Measurements from ENCODE around the gene EN1. TPM values are rescaled to one million over a fixed set of nuclear protein-coding genes. Genes with fewer than 3 reads are reported as not detected.

EN1 gene
- total RNA-seq, 4 donors from 2014 or later: not detected

- intact Hi-C loops (cut with DNase I; ENCODE audit: low total_unique reads) (no loop called here), in situ Hi-C loops (cut with MboI; ENCODE audit: low pct_ligation_motif_present in 1 of 4, low pct_unique_long_range_greater_than_20kb in 1 of 4, low sequenced_read_pairs in 3 of 4) (no loop called here)
- no peaks in the 10 kb centered on the region for H3K36me3 ChIP-seq
- peaks cover 9 to 18% (median 14%) of the 10 kb centered on the region in 4 donors for H3K4me1 ChIP-seq
- DNase-seq: no peak
- TF ChIP-seq EP300 (IDR thresholded peaks at IDR 0.05; ENCODE audit: low read depth) (no peak), CTCF (IDR thresholded peaks at IDR 0.05) (no peak), POLR2AphosphoS5 (IDR thresholded peaks at IDR 0.05) (no peak), POLR2A (IDR thresholded peaks at IDR 0.05) (no peak)
- no peaks in the 10 kb centered on the region for H3K9me3 ChIP-seq
- 3 to 10% methylated on average over 5 to 8 of the region's 8 CpGs for WGBS, 2 donors (ENCODE audit: low coverage in 1 of 2)
- H3K4me3 ChIP-seq: peak overlapping the region in 1 of 4 donors; percentile 47
- H3K27me3 ChIP-seq: peaks cover 100% of the 10 kb centered on the region
- H3K27ac ChIP-seq: no peak overlapping the region
Measured at GRCh38 chr2:118836411-118836930, 11.0 kb downstream of the EN1 start.

- no peaks in the 10 kb centered on the region for H3K9me3 ChIP-seq
- H3K27me3 ChIP-seq: peaks cover 100% of the 10 kb centered on the region
- TF ChIP-seq POLR2AphosphoS5 (IDR thresholded peaks at IDR 0.05): no peak
- TF ChIP-seq POLR2A (IDR thresholded peaks at IDR 0.05): no peak
- no peak for TF ChIP-seq CTCF (IDR thresholded peaks at IDR 0.05)
- no peak for TF ChIP-seq EP300 (IDR thresholded peaks at IDR 0.05; ENCODE audit: low read depth)
- H3K4me1 ChIP-seq: peaks cover 9 to 18% (median 14%) of the 10 kb centered on the region in 4 donors
- no peak overlapping the region for H3K27ac ChIP-seq
- H3K36me3 ChIP-seq: no peaks in the 10 kb centered on the region
- H3K4me3 ChIP-seq: peak overlapping the region in 3 of 4 donors; percentile 15 to 47 (median 18)
- no peak for DNase-seq
- WGBS, 2 donors (ENCODE audit: low coverage in 1 of 2): 0 to 10% methylated on average over 5 to 53 of the region's 53 CpGs
- in situ Hi-C loops (cut with MboI; ENCODE audit: low pct_ligation_motif_present in 1 of 4, low pct_unique_long_range_greater_than_20kb in 1 of 4, low sequenced_read_pairs in 3 of 4): no loop called here
- intact Hi-C loops (cut with DNase I; ENCODE audit: low total_unique reads): no loop called here
Measured at GRCh38 chr2:118835746-118836410, 11.6 kb downstream of the EN1 start.

GRCh38 chr2:118834901-118835745 is 12.3 kb downstream of the EN1 start:
- TF ChIP-seq POLR2A (IDR thresholded peaks at IDR 0.05) (no peak), EP300 (IDR thresholded peaks at IDR 0.05; ENCODE audit: low read depth) (no peak), CTCF (IDR thresholded peaks at IDR 0.05) (no peak), POLR2AphosphoS5 (IDR thresholded peaks at IDR 0.05) (no peak)
- DNase-seq: no peak
- in situ Hi-C loops (cut with MboI; ENCODE audit: low pct_ligation_motif_present in 1 of 4, low pct_unique_long_range_greater_than_20kb in 1 of 4, low sequenced_read_pairs in 3 of 4) (no loop called here), intact Hi-C loops (cut with DNase I; ENCODE audit: low total_unique reads) (no loop called here)
- Histone ChIP-seq H3K36me3 (no peaks in the 10 kb centered on the region), H3K27me3 (peaks cover 100% of the 10 kb centered on the region), H3K4me1 (peaks cover 9 to 18% (median 14%) of the 10 kb centered on the region in 4 donors), H3K9me3 (no peaks in the 10 kb centered on the region), H3K4me3 (peak overlapping the region in 3 of 4 donors; percentile 15 to 47 (median 18)), H3K27ac (no peak overlapping the region)
- 0 to 6% methylated on average over 3 to 49 of the region's 61 CpGs for WGBS, 2 donors (ENCODE audit: low coverage in 1 of 2)

GRCh38 chr2:118834440-118834810 is 13.0 kb downstream of the EN1 start:
- Histone ChIP-seq H3K36me3 (no peaks in the 10 kb centered on the region), H3K27ac (no peak overlapping the region), H3K9me3 (no peaks in the 10 kb centered on the region), H3K4me3 (no peak overlapping the region), H3K27me3 (peaks cover 100% of the 10 kb centered on the region), H3K4me1 (peaks cover 9 to 18% (median 14%) of the 10 kb centered on the region in 4 donors)
- TF ChIP-seq POLR2A (IDR thresholded peaks at IDR 0.05) (no peak), EP300 (IDR thresholded peaks at IDR 0.05; ENCODE audit: low read depth) (no peak)
- WGBS, 2 donors (ENCODE audit: low coverage in 1 of 2): 0 to 10% methylated on average over 4 to 18 of the region's 18 CpGs
- intact Hi-C loops (cut with DNase I; ENCODE audit: low total_unique reads): no loop called here
- no peak for DNase-seq
- in situ Hi-C loops (cut with MboI; ENCODE audit: low pct_ligation_motif_present in 1 of 4, low pct_unique_long_range_greater_than_20kb in 1 of 4, low sequenced_read_pairs in 3 of 4): no loop called here

Data from transverse colon (tissue), 4 donors.